Measurements from ENCODE around the gene OVOL2. TPM values are rescaled to one million over a fixed set of nuclear protein-coding genes. Genes with fewer than 3 reads are reported as not detected.

The OVOL2 gene
- polyA plus RNA-seq, 5 donors = 6.7 to 10.3 (median 8.1) TPM

DNA sequence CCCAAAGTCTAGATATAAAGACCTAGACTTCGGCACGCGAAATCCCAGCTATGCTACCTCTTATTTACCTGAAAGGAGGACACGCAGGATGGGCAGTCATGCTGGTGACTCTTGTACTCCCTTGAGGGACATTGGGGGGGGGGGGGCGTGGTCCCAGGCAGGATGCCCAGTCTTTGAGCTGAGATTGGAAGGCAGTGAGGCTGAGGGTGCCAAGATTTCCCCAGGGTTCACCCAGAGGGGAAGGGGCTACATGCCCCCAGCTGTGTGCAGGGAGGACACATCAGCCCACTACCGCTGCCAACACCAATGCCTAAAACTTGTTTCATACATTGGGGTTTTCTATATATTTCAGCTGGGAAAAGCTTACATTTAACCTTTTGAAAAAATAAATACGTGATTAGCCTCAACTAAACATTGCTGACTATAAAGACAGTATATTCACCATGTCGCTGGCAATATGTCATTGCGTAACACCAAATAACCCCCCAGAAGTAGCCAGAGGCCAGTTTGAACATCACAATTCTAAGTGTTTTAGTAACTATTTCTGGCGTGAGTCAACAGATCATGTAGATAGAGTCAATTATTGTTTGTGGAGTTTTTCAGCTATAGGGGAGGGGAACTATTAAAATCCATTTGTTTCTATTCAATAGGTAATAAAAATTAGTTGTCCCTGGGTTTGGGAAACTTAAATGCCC, 67.3 kb downstream of the OVOL2 start:
- no peak for DNase-seq

DNA sequence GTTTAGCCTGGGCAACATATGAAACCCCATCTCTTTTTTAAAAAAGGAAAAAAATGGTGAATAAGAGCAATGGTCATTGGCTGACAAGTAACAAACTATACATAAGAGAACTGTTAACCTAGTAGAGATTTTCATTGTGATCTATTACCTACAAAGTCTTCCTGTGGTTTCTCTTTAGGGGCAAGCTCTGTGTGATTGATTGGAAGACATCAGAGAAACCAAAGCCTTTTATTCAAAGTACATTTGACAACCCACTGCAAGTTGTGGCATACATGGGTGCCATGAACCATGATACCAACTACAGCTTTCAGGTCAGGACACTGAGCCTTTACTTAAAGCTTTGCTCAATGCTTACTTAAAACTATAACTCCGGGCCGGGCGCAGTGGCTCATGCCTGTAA, 69.7 kb downstream of the OVOL2 start:
- no peak for DNase-seq

DNA sequence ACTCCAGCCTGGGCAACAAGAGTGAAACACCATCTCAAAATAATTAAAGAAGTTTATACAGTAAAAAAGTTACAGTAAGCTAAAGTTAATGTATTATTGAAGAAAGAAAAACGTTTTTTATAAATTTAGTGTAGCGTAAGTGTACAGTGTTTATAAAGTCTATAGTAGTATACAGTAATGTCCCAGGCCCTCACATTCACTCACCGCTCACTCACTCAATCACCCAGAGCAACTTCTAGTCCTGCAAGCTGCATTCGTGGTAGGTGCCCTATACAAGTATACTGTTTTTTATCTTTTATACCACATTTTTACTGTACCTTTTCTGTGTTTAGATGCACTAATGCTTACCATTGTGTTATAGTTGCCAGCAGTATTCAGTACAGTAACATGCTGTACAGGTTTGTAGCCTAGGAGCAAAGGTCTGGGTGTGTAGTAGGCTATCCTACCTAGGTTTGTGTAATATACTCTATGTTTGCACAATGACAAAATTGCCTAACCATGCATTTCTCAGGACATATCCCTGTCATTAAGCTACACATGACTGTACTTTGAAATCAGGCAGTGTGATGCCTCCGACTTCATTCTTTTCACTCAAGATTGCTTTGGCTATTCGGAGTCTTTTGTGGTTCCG, 72.2 kb downstream of the OVOL2 start:
- no peak for DNase-seq

- no peak for DNase-seq
Observed at GRCh38 chr20:17976305-17976704, 81.4 kb downstream of the OVOL2 start.

Other genes starting within 250 kb of the OVOL2 start
- gene SNX5, start 89.1 kb downstream of the OVOL2 start, polyA plus RNA-seq (ENCODE audit: insufficient read depth in 1 of 5, insufficient read length in 5 of 5, low replicate concordance in 1 of 5) = 100 to 1,000 TPM; 207 to 304 (median 265) TPM
- gene MGME1, start 88.9 kb downstream of the OVOL2 start, polyA plus RNA-seq (ENCODE audit: insufficient read depth in 1 of 5, insufficient read length in 5 of 5, low replicate concordance in 1 of 5) = 10 to 100 TPM; 26.1 to 47.2 (median 34.2) TPM
- 10 to 100 TPM; 16.4 to 24.7 (median 23.1) TPM for gene KAT14, start 79.9 kb upstream of the OVOL2 start, polyA plus RNA-seq (ENCODE audit: insufficient read depth in 1 of 5, insufficient read length in 5 of 5, low replicate concordance in 1 of 5)
- gene PET117, start 79.9 kb upstream of the OVOL2 start, polyA plus RNA-seq (ENCODE audit: insufficient read depth in 1 of 5, insufficient read length in 5 of 5, low replicate concordance in 1 of 5) = 10 to 100 TPM; 10.9 to 13.0 (median 12.1) TPM
- 10 to 100 TPM; 28.3 to 38.1 (median 33.5) TPM for gene ZNF133, start 230.6 kb upstream of the OVOL2 start, polyA plus RNA-seq (ENCODE audit: insufficient read depth in 1 of 5, insufficient read length in 5 of 5, low replicate concordance in 1 of 5)